Stimulated activated CD8-positive, alpha-beta memory T cell treated with anti-CD3 and anti-CD28 coated beads, Interleukin-12 subunit alpha, Interleukin-12 subunit beta, amount 100 ng/mL, for 24 hours (primary cell): Measurements from ENCODE around the gene PPP1CC.
"Not testable (repeated sequence)": the region's sequence is repeated elsewhere in the genome, so short reads cannot be mapped to it uniquely, and the experiment has no call there.

ENCODE experiments used
- DNase-seq: peaks from one replicate; pipeline ENCODE4 v3.0.0-alpha.2; 2020; ENCODE audit errors: extremely low read depth

Gene PPP1CC

GRCh38 chr12:110754101-110754793 lies 11.6 kb upstream of the PPP1CC start:
- DNase-seq, result no peak

- DNase-seq, result no peak
These were observed 8.2 kb upstream of the PPP1CC start for GRCh38 chr12:110750784-110751461.

GRCh38 chr12:110746550-110746949 lies 3.9 kb upstream of the PPP1CC start:
- no peak for DNase-seq

DNA sequence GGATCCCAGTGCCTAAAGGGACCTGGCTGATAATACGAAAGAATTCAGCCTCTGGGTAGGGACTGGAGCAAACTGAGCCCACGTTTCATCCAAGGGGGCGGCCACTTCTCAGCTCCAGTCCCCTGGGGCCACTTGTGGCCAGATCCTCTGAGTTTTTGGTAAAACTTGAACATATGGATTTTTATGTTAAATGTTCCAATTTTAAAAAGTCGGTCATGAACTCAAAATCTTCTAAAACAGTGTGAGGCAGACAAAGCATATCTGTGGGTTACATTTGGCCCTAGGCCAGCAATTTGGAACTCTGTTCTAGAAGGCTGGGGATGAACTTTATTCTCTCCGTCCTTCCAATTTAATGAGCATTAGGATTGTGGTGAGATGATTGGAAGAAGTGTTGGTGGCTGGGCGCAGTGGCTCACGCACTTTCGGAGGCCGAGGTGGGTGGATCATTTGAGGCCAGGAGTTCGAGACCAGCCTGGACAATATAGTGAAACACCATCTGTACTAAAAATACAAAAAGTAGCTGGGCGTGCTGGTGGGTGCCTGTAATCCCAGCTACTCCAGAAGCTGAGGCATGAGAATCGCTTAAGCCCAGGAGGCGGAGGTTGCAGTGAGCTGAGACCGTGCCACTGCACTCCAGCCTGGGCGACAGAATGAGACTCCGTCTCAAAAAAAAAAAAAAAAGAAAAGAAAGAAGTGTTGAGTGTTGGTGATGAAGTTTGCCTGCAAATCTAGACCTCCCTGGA lies 3.0 kb upstream of the PPP1CC start:
- no peak for DNase-seq

DNA sequence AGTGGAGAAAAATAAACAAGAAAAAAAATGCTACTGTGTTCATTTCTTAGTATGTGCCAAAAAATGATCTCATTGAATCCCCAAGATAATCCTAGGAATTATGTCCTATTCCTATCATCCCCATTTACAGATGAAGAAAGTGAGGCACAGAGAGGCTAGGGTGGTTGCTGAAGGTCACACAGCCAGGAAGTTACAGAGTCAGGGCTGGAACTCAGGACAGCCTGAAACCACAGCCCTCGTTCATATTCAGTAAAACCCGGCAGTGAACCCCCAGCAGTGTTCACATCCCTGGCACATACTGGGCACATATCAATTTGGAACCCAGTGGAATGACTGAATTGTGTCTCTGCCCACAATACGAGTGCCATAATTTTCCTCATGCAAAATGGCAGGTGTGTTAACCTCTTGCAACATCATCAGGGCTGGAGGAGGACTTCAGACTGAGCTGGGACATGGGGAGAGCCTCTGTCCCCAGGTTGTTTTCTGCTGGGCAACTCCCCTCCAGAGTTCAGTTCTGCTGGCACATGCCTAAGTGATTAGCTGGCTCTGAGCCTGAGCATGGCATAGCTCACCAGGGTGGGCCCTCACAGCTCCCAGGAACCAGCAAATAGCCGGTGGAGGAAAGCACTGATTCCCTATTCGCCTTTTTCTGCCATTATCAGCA lies 2.0 kb upstream of the PPP1CC start:
- no peak for DNase-seq

DNA sequence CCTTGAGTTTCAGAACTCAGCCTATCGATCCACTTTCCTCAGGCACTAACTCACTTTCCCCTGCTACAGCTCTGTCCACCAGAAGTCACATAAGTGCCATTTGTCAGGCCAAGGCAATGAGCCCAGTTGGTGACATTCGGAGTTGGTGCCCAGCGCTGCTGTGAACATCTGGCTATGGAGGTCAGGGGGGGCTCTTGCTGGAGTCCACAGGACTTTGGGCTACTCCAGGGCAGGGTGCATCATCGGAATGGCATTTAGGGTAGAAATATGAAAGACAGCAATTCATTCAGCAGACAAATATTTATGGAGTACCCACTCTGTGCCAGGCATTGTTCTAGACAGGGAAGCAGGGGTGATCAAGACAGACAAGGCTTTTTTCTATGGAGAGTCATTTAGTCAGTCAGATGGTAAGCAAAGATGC lies 1.5 kb upstream of the PPP1CC start:
- DNase-seq, result no peak

DNA sequence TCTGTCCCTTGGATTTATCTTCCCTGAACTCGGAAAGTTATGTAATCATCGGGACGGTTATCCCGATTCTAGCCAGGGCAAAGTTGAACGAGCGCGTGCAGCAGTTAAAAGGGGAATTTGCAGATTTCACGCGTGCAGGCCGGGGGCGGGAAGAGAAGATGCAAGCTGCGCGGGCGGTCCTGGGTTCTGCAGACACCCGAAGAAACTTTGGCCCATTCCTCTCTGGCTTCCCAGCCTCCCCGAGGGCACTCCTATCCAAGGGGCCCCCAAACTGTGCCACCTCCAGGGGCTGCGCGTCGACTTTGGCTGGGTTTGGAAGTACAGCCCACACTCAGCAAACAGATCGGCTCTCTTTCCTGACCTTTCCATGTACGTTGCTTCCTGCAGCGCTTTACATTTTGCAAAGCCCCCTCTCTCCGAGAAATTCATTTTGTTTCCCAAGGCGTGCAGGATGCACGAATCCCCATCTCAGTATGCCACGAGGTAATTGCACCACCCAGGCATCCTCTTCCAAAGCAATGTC lies 941 bp upstream of the PPP1CC start:
- DNase-seq, result no peak

DNA sequence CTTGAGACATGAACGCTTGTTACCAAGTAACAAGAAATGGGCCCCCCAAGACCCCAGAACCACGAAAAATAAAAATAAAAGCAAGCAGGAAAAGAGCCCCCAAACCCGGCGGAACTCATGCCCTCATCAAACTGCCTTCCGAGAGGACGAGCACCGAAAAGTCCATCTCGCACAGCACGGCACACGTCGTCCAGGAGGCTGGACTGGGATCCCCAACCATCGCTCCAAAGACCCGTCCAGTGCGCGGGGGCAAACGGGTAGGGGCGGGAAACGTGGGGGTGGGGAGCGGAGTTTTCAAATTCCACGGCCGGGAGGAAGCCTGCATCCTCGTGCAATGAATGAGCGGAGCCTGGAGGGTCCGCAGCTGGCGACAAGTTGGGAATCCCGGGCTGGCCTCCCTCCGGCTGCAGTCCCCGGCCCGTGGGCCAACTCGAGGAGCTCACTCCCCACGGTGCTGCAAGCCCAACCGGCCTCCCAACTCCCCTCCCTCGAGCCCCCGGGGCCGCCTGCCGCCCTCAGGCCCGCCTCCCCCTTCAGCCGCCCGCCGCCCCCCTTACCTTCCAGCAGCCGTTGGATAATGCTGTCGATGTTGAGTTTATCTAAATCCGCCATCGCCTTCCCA lies 484 bp downstream of the PPP1CC start:
- no peak for DNase-seq

- DNase-seq, result no peak
These were observed 1.2 kb downstream of the PPP1CC start for GRCh38 chr12:110741341-110742095.

DNA sequence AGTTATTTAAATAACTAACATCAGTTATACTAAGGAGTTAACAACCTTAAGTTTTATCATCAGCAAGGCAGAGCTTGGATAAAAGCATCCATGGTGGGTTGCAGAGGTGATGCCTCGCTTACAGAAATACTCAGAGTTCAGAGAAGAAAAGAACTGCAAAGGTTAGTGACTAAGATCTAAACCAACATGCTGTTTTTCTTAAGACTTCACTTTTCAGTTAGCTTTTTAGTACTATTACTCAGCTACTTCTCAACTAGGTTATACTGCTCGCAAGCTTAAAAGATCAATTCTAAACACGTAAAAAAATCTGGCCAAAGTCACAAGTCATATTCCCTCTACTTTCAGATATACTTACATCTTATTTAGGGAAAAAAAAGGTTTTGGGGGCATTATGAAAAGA lies 2.8 kb downstream of the PPP1CC start:
- DNase-seq, result no peak

DNA sequence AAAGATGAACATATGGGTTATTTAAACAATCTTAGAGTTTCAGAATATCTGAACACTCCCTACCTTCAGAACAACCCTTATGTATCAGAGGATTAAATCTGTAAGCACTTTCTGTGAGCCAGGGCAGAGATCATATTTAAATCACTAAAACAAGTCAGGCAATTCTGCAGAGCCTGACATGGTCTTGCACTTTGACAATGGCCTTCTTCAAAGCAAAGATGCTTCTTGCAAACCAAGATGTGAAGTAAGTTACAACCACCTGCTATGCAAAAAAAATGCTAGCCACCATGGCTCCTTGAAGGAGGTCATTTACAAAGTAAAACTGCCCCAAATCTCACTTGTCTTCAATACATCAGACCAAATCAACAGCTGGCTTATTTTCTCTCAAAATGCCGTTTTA lies 3.2 kb downstream of the PPP1CC start:
- DNase-seq, result no peak

- no peak for DNase-seq
These were observed 5.2 kb downstream of the PPP1CC start for GRCh38 chr12:110737532-110737931.

- not testable (repeated sequence) for DNase-seq
These were observed 5.7 kb downstream of the PPP1CC start for GRCh38 chr12:110737016-110737415.

DNA sequence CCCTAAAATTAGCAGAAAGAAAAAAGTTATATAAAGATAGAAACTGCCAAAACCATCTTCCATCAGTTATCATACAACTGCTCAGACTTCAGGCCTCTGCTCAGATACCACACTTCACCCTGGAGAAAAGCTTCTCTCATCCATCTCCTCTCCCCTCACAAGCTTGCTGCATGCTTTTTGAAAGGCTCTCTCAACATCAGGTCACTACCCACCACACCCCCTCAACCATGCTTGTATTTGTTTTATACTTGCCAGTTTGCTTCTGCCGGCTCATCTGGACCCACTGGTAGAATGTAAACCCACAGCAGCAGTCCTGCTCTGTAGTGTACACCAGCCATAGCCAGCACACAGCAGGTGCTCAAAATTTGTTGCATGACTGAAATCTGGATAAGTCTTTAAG lies 8.8 kb downstream of the PPP1CC start:
- no peak for DNase-seq

DNA sequence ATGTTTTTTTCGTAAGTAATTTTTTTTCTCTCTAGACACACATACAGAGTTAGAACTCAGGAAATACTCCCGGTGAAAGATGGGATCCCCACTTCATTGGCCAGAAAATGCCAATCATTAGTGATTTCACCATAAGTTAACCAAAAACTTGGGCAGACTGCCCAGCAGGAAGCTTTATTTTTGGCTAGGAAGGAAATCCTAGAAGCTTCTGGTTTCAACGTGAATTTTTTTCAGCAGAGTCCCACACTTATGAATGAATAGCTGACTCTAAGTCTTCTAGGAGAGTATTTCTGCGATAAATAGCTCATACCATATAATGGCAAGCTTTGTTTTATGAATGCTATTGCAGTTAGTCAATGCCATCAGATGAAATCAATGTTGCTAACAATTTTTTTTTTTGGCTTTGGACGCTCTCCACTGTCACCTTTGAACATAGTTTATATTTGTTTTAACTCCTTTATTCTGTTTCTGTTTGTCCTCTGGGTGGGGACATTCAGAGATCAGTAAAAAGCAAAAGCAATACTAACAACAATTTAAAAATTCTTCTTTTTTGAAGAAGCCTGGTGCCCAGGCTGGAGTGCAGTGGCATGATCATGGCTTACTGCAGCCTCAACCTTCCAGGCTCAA lies 9.5 kb downstream of the PPP1CC start:
- no peak for DNase-seq

DNA sequence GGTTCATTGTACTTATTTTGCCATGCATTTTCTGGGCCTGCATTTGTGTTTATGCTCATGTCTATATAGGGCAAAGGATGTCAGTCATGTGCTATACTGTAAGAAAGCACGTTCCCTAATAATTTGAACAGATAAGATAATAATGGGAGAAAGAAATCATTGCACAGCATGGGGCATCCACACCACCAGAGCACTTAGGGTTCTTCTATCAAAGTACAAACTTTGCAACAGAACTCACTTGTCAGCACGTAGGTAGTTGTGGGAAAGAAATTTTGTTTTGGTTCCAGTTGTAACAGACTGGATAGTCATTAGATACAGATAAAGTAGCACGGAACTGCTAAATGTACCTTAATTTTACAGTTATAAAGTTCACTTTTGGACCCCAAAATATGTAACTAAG lies 10.1 kb downstream of the PPP1CC start:
- no peak for DNase-seq

- no peak for DNase-seq
These were observed 11.2 kb downstream of the PPP1CC start for GRCh38 chr12:110731479-110731878.

- DNase-seq, result no peak
These were observed 14.1 kb downstream of the PPP1CC start for GRCh38 chr12:110728628-110729027.

GRCh38 chr12:110726708-110727369 lies 15.9 kb downstream of the PPP1CC start:
- no peak for DNase-seq

DNA sequence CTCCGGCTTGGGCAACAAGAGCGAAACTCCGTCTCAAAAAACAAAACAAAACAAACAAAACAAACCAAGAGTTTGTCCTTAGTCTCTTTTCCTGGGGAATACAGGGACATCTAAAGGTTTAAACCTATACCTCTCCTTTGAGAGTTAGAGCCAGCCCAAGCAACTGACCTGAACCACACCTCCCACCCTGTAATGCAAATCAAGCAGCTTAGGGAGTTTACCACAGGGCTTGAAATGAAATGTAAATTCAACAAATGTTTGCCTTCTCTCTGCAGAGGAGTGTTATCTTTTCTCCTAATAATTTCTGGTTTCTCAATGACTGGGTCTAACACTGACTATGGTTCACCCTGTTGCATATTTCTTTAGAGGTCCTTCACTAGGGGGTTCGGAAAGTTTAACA lies 16.7 kb downstream of the PPP1CC start:
- DNase-seq, result no peak
